Esophagus muscularis mucosa (tissue), 4 donors: ENCODE measurements around the gene HS3ST4. TPM values are rescaled to one million over a fixed set of nuclear protein-coding genes. Genes with fewer than 3 reads are reported as not detected.
"Not testable (repeated sequence)": the region's sequence is repeated elsewhere in the genome, so short reads cannot be mapped to it uniquely, and the experiment has no call there.

Experiments used
- DNase-seq: peaks from one replicate; pipeline ENCODE4 v3.0.0-alpha.2; 2017; ENCODE audit errors: extremely low spot score
- H3K27ac ChIP-seq, 4 donors: fragments of 200-600 bp; sonication (generic); replicated peaks in 1 of 4; 1 replicate in 3 of 4; 2 replicates in 1 of 4; pipeline ENCODE4 v1.5.1; 2016 to 2019; ENCODE audit warnings: mild to moderate bottlenecking in 1 of 4
- H3K27me3 ChIP-seq, 4 donors: fragments of 200-600 bp; sonication (generic); one replicate each; pipeline versions ENCODE4 v1.5.1 to v1.6.0; 2016 to 2019
- H3K36me3 ChIP-seq, 4 donors: fragments of 200-600 bp; sonication (generic); one replicate each; pipeline ENCODE4 v1.5.1; 2016 to 2019
- H3K4me1 ChIP-seq, 4 donors: fragments of 200-600 bp; sonication (generic); one replicate each; pipeline ENCODE4 v1.5.1; 2016 to 2019
- H3K4me3 ChIP-seq, 4 donors: fragments of 200-600 bp; sonication (generic); 1 replicate in 2 of 4; 2 replicates in 2 of 4; pipeline ENCODE4 v1.5.1; 2016 to 2019; ENCODE audit warnings: mild to moderate bottlenecking in 4 of 4, moderate library complexity in 1 of 4
- H3K9me3 ChIP-seq, 4 donors: fragments of 200-600 bp; sonication (generic); 1 replicate in 3 of 4; 2 replicates in 1 of 4; pipeline ENCODE4 v1.5.1; 2016 to 2019
- EP300 ChIP-seq: sonication (generic); formaldehyde crosslinking; IDR thresholded peaks from one replicate; pipeline ENCODE4 v1.6.1; 2017; ENCODE audit warnings: antibody characterized with exemption
- POLR2A ChIP-seq: fragments of 450-650 bp; IDR thresholded peaks from one replicate; pipeline ENCODE4 v1.6.1; 2017; ENCODE audit warnings: antibody characterized with exemption, moderate library complexity, mild to moderate bottlenecking, low read depth
- POLR2AphosphoS5 ChIP-seq, 2 donors: sonication (generic); formaldehyde crosslinking; IDR thresholded peaks; one replicate each; pipeline ENCODE4 v1.6.1; 2017; ENCODE audit warnings: antibody characterized with exemption in 2 of 2
- WGBS: methylation state at CpG from one replicate; pipeline ENCODE4 v1.1.5; 2018; 5-methylcytosine and 5-hydroxymethylcytosine counted together
- intact Hi-C: fragments of 100-400 bp; cut with DNase I; formaldehyde crosslinking; loops from one replicate; pipeline ENCODE4 v1.15.1; 2023
- total RNA-seq, 4 donors: library from RNA; depleted of rRNA; stranded (reverse); fragments of >200 nt; gene quantifications; one replicate each; pipeline versions ENCODE4 v1.1.0 to v1.2.1, GENCODE V29; 2016
- TF ChIP-seq, protein P1 (sequence below), 3 experiments: fragments of 200-600 bp in 2 of 3; fragments of 450-650 bp in 1 of 3; sonication (generic) in 2 of 3; IDR thresholded peaks; one replicate each; pipeline ENCODE4 v1.5.1; 2017 to 2019; ENCODE audit warnings: antibody characterized with exemption in 3 of 3, mild to moderate bottlenecking in 2 of 3, moderate library complexity in 1 of 3

The HS3ST4 gene
- total RNA-seq, 4 donors from 2014 or later, result not detected

DNA sequence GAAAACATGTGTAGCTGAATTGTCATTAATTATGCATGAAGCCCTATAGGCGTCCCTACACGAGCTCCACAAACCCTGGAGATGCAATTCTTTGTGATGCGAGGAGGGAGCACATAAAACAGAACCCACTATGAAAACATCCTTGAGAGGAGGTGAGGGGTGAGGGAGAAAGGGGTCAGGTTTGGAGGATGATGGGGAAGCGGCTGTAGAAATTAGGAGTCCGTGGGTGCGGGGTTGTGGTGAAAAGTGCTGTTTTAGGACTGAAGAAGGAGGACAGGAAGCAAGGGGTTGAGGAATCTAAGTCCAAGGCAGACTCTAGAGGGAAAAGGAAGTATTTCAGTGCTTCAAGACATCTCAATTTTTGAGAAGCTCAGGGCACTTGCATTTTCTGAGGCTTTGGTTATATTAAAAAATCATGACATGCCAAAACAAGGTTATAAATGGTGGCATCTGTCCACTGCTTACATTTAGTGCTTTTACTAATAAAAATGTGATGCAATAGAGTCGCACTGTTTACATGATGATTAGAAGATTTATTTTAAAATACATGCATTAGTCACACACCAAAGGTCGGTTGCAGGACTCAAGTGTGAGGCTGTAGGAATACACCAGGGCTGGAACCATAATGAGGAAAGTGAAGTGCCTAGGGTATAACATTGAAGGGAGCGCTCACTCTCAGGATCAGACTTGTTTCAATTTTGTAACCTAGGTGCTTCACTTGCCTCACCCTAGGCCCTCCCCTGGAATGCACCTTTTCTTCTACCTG lies 379.5 kb downstream of the HS3ST4 start:
- intact Hi-C loops, result no loop called here
- Histone ChIP-seq H3K4me3 (no peak overlapping the region), H3K4me1 (no peaks in the 10 kb centered on the region), H3K9me3 (no peaks in the 10 kb centered on the region), H3K27ac (no peak overlapping the region), H3K36me3 (no peaks in the 10 kb centered on the region), H3K27me3 (no peaks in the 10 kb centered on the region)
- no peak for DNase-seq
- TF ChIP-seq POLR2AphosphoS5 (IDR thresholded peaks at IDR 0.05) (no peak), POLR2A (no peak), EP300 (no peak)
- TF ChIP-seq, protein P1, sequence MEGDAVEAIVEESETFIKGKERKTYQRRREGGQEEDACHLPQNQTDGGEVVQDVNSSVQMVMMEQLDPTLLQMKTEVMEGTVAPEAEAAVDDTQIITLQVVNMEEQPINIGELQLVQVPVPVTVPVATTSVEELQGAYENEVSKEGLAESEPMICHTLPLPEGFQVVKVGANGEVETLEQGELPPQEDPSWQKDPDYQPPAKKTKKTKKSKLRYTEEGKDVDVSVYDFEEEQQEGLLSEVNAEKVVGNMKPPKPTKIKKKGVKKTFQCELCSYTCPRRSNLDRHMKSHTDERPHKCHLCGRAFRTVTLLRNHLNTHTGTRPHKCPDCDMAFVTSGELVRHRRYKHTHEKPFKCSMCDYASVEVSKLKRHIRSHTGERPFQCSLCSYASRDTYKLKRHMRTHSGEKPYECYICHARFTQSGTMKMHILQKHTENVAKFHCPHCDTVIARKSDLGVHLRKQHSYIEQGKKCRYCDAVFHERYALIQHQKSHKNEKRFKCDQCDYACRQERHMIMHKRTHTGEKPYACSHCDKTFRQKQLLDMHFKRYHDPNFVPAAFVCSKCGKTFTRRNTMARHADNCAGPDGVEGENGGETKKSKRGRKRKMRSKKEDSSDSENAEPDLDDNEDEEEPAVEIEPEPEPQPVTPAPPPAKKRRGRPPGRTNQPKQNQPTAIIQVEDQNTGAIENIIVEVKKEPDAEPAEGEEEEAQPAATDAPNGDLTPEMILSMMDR (IDR thresholded peaks at IDR 0.05), result no peak
- 56% methylated on average over 9 of the region's 9 CpGs for WGBS

- DNase-seq, result no peak
- no peaks in the 10 kb centered on the region for H3K27me3 ChIP-seq
- TF ChIP-seq POLR2AphosphoS5 (IDR thresholded peaks at IDR 0.05), result no peak
- no peak for TF ChIP-seq EP300
- TF ChIP-seq POLR2A, result no peak
- TF ChIP-seq, protein P1 (IDR thresholded peaks at IDR 0.05), result no peak
- intact Hi-C loops, result no loop called here
- H3K4me3 ChIP-seq, result no peak overlapping the region
- H3K36me3 ChIP-seq, result no peaks in the 10 kb centered on the region
- 7% methylated on average over 10 of the region's 10 CpGs for WGBS
- H3K4me1 ChIP-seq, result no peaks in the 10 kb centered on the region
- peaks cover 0 to 6% (median 2%) of the 10 kb centered on the region in 4 donors for H3K9me3 ChIP-seq
- no peak overlapping the region for H3K27ac ChIP-seq
Measured at GRCh38 chr16:26078716-26079355, 387.1 kb downstream of the HS3ST4 start.

DNA sequence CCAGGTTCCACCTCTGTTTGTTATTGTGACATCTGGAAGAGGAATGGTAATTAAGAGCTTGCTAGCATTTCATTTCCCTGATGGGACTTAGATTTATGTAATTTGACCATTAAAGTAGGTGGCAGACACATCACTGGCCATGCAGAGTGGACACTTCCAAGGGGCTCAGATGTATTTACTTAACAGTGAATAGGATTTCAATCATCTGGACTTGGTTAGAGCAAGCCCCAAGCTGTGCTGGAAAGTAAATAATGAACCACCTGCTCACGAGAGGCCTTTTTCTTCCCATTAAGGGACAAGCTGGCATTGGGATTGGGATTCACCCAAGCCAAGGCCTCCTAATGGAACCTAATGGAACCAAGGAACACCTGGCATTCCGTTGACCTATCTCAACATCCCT lies 395.3 kb downstream of the HS3ST4 start:
- intact Hi-C loops, result no loop called here
- Histone ChIP-seq H3K4me3 (no peak overlapping the region), H3K27ac (no peak overlapping the region), H3K4me1 (no peaks in the 10 kb centered on the region), H3K36me3 (no peaks in the 10 kb centered on the region), H3K9me3 (no peaks in the 10 kb centered on the region), H3K27me3 (no peaks in the 10 kb centered on the region)
- 38% methylated on average over 1 of the region's 2 CpGs for WGBS
- TF ChIP-seq, protein P1 (IDR thresholded peaks at IDR 0.05), result no peak
- no peak for TF ChIP-seq EP300
- no peak for TF ChIP-seq POLR2AphosphoS5 (IDR thresholded peaks at IDR 0.05)
- no peak for TF ChIP-seq POLR2A
- no peak for DNase-seq

- 94% methylated on average over 1 of the region's 1 CpG for WGBS
- TF ChIP-seq POLR2A, result no peak
Measured at GRCh38 chr16:26091511-26091910, 399.8 kb downstream of the HS3ST4 start.

DNA sequence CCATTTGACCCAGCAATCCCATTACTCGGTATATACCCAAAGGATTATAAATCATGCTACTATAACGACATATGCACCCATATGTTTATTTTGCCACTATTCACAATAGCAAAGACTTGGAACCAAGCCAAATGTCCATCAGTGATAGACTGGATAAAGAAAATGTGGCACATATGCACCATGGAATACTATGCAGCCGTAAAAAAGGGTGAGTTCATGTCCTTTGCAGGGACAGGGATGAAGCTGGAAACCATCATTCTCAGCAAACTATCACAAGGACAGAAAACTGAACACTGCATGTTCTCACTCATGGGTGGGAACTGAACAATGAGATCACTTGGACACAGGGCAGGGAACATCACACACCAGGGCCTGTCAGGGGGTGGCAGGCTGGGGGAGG lies 406.4 kb downstream of the HS3ST4 start:
- 80% methylated on average over 3 of the region's 3 CpGs for WGBS
- H3K4me1 ChIP-seq, H3K36me3 ChIP-seq, H3K27me3 ChIP-seq, H3K27ac ChIP-seq, H3K4me3 ChIP-seq, H3K9me3 ChIP-seq, DNase-seq, intact Hi-C loops: not testable (repeated sequence)

More at GRCh38 chr16:26091511-26091910, 399.8 kb downstream of the HS3ST4 start:
- Histone ChIP-seq H3K9me3 (no peaks in the 10 kb centered on the region), H3K4me1 (no peaks in the 10 kb centered on the region), H3K36me3 (no peaks in the 10 kb centered on the region), H3K27ac (no peak overlapping the region), H3K4me3 (no peak overlapping the region), H3K27me3 (no peaks in the 10 kb centered on the region)
- no peak for DNase-seq
- intact Hi-C loops, result no loop called here
